Activated gamma-delta T cell treated with anti-CD3 and anti-CD28 coated beads, Interleukin-2, amount 50 U/mL, for 16 hours (primary cell): ENCODE data around the gene PLEKHA7.
"Not testable (repeated sequence)": the region's sequence is repeated elsewhere in the genome, so short reads cannot be mapped to it uniquely, and the experiment has no call there.

ENCODE experiments used
- DNase-seq: peaks from one replicate; pipeline ENCODE4 v3.0.0-alpha.2; 2020; ENCODE audit warnings: low read depth

PLEKHA7 gene, protein sequence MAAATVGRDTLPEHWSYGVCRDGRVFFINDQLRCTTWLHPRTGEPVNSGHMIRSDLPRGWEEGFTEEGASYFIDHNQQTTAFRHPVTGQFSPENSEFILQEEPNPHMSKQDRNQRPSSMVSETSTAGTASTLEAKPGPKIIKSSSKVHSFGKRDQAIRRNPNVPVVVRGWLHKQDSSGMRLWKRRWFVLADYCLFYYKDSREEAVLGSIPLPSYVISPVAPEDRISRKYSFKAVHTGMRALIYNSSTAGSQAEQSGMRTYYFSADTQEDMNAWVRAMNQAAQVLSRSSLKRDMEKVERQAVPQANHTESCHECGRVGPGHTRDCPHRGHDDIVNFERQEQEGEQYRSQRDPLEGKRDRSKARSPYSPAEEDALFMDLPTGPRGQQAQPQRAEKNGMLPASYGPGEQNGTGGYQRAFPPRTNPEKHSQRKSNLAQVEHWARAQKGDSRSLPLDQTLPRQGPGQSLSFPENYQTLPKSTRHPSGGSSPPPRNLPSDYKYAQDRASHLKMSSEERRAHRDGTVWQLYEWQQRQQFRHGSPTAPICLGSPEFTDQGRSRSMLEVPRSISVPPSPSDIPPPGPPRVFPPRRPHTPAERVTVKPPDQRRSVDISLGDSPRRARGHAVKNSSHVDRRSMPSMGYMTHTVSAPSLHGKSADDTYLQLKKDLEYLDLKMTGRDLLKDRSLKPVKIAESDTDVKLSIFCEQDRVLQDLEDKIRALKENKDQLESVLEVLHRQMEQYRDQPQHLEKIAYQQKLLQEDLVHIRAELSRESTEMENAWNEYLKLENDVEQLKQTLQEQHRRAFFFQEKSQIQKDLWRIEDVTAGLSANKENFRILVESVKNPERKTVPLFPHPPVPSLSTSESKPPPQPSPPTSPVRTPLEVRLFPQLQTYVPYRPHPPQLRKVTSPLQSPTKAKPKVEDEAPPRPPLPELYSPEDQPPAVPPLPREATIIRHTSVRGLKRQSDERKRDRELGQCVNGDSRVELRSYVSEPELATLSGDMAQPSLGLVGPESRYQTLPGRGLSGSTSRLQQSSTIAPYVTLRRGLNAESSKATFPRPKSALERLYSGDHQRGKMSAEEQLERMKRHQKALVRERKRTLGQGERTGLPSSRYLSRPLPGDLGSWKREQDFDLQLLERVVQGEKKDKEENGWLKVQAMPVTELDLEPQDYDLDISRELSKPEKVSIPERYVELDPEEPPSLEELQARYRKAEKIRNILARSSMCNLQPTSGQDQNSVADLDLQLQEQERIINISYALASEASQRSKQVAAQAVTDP

DNA sequence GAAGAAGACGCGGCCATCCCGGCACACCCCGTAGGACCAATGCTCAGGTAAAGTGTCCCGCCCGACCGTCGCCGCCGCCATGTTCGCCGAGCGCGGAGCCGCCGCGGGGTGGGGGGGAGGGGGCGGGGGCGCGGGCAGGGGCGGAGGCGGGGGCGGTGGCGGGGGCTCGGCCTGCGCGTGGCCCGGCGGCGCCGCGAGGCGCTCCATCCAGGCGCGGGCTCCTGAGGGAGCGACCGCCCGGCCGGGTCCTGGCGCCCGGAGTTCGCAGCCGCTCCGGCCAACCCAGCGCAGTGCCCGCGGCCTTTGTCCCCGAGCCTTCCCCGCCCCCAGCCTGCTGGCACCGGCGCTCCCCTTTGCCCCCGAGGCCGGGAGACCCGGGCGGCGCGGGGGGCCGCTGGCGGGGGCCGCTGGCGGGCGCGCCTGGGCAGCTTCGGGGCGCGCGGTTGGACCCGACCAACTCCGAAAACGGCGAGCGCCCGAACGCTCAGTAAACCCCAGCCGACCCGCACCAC lies at the start of gene PLEKHA7:
PLEKHA7 (minus strand) TSS at position 94 of the 512 bp plus-strand sequence; CDS start at position 81, 13 bp downstream.
- DNase-seq, result no peak

DNA sequence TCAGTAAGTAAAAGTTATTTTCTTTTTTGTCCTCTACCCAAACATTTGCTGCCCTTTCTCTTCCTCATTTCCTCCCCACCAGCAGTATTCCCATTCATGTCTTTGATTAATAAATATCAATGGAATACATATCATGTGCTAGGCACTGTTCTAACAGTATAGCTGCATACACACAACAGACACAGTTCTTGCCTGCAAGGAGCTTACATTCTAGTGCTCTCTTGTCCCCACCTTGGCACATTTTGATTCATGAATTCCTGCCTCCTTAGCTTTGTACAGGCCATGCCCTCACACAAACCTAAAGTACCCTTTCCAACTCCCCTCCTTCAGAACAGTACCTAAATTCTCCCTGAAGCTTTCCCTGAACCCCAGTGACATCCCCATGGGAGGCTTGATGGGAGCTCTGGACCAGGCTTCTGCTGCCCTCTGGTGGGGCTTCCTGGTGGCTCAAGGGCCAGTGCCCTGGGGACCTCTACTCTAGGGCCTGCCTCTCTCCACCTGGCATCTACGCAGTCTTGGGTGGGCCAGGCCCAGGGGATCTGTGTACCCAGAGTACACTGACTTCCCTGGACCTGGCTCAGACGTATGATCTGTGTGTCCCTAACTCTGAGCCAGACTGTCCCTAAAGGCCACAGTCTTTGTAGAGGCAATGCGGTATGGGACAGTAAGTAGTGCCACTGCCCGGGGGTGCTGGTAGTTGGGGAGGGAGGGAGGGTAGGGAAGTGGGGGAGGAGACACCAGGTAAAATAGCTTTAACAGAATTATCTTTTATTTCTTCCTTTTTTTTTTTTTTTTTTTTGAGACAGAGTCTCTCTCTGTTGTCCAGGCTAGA lies 49.2 kb upstream of the PLEKHA7 start:
- no peak for DNase-seq

DNA sequence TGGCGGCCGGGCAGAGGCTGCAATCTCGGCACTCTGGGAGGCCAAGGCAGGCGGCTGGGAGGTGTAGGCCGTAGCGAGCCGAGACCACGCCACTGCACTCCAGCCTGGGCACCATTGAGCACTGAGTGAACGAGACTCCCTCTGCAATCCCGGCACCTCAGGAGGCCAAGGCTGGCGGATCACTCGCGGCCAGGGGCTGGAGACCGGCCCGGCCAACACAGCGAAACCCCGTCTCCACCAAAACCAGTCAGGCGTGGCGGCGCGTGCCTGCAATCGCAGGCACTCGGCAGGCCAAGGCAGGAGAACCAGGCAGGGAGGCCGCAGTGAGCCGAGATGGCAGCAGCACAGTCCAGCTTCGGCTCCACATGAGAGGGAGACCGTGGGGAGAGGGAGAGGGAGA lies 36.9 kb upstream of the PLEKHA7 start:
- DNase-seq, result not testable (repeated sequence)

DNA sequence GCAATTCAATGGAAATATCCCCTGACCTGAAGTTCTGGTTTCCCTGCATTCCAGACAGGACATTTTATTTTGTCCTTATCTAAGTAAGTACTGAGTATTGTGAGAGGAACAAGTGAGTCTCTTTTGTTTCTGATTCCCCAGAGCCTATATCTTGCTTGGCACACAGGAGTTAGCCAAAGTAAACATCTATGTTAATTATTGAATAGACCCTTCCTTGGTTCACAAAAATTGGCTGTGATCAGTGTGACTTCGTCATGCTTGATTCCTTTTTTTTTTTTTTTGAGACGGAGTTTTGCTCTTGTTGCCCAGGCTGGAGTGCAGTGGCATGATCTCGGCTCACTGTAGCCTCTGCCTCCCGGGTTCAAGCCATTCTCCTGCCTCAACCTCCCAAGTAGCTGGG lies 34.3 kb upstream of the PLEKHA7 start:
- DNase-seq, result not testable (repeated sequence)

DNA sequence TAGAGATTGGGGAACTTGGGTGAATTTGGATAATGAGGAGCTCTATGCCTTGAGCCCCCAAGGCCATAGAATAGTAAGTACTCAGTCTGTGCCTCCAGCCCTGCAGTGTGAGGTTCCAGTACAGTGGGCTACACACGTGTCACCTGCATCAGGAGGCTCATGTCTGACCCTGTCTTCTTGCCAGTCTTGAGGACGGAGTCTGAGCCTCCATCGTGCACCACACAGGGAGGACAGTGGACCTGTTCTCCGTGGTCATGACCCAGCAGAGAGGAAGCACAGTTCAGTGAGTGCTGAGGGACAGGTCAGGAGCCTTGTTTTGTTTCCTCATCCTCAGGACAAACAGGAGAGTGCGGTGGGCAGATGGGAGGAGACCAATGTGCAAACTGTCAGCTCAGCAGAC lies 32.5 kb upstream of the PLEKHA7 start:
- no peak for DNase-seq

DNA sequence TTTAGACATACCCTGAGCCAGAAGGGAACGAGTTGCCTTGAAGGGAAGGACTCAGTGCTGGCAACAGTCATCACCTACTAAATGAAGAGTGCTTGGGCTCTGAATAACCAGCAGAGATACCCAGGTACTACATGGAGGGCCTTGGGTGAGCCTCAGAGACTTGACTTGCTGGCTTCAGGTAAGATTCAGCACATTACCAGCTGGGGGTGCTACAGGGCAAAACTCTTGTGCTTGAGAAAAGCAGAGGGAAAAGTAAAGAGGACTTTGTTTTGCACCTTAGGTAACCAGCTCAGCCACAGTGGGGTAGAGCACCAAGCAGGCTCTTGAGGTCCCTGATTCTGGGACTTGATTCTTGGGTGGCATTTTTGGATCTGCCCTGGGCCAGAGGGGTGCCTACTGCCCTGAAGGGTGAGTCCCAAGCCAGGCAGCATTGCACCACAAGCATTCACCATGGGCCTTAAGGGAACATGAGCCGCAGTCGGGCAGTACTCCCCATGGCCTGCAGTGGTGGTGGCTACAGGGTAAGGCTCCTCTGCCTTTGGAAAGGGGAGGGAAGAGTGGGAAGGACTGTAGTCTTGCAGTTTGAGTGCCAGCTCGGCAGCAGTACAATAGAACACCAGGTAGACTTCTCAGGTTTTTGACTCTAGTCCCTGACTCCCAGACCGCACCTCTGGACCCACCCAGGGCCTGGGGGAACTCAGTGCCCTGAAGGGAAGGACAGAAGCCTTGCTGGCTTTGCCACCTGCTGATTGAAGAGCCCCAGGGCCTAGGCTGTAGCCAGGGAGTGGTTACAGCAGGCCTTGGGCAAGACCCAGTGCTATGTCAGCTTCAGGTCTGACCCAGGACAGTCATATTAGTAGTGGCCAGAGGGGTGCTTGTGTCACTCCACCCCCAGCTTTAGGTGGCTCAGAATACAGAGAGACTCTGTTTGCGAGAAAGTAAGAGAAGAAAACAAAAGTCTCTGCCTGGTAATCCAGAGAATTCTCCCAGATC lies 22.7 kb upstream of the PLEKHA7 start:
- no peak for DNase-seq

DNA sequence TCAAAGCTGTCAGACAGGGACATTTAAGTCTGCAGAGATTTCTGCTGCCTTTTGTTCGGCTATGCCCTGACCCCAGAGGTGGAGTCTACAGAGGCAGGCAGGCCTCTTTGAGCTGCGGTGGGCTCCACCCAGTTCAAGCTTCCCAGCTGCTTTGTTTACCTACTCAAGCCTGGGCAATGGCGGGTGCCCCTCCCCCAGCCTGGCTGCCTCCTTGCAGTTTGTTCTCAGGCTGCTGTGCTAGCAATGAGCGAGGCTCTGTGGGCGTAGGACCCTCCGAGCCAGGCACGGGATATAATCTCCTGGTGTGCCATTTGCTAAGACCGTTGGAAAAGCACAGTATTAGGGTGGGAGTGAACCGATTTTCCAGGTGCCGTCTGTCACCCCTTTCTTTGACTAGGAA lies 19.8 kb upstream of the PLEKHA7 start:
- not testable (repeated sequence) for DNase-seq

DNA sequence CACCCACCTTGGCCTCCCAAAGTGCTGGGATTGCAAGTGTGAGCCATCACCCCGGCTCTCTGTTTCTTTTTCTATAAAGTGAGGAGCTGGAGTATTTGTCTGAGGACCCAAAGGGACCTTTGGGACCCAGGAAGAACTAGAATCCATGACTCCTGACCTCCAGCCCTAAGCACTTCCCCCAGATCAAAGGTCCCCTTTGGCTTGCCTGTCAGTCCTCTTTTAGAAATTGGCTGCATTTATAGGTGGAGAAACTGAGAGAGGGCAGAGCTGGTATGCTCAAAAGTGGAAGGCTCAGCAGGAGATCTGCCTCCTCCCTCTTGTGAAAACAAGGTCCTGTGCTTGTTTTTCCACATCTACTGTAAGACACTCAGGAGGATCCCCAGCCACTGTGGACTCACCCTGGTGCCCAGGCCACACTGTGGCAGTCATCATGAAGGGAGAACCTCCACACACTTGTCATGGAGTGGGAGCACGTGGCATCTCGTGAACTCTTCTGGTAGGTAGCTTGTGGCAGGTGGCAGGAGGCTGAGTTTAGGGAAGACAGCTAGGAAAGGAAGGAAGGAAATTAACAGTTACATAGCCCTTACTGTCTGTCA lies 12.4 kb upstream of the PLEKHA7 start:
- no peak for DNase-seq

DNA sequence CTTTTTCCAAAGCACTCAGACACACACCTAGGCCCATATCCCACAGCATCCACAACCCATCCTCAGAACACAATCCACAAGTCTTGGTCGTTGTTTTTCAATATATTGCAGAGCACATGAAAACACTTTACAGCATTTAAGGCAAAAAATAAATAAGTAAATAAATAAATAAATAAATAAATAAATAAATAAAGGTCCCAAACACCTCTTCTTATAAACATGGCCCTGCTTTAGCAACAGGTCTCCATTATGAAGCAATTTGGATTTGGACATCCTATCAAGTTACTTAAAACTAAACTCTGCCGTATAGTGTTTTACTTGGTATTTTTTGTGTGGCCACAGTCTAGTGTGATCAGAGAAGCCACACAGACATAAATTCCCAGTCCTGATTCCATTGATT lies 10.7 kb upstream of the PLEKHA7 start:
- no peak for DNase-seq

DNA sequence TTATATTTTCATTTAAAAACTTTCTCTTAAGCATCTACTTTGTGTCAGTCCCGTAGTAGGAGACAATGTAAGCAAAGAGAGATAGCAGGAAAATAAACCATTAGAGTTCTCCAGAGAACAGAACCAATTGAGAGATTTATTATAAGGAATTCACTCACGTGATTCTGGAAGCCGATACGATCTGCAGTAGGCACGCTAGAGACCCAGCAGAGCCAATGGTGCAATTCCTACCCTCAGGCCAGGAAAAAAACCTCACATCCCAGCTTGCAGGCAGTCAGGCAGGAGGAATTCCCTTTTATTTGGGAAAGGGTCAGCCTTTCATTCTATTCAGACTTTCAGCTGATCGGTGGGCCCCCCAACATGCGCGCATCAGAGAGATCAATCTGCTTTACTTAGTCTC lies 7.3 kb upstream of the PLEKHA7 start:
- DNase-seq, result no peak

DNA sequence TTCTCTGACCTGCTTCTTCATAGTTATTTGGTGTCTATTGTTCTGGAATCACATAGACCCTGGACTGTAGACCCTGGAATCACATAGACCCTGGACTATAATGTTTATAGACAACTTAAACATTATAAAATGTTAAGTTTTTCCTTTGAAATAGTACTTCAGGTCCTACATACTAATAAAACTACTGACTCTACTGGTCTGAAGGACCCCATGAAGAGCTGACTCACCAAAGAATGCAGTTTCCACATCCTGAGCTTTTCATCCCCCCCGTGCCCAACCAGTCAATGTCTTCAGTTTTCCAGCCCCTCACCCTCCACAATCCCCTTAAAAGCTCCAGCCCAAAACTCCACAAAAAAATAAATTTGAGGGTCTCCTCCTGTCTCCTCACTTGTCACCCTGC lies 6.6 kb upstream of the PLEKHA7 start:
- DNase-seq, result no peak

DNA sequence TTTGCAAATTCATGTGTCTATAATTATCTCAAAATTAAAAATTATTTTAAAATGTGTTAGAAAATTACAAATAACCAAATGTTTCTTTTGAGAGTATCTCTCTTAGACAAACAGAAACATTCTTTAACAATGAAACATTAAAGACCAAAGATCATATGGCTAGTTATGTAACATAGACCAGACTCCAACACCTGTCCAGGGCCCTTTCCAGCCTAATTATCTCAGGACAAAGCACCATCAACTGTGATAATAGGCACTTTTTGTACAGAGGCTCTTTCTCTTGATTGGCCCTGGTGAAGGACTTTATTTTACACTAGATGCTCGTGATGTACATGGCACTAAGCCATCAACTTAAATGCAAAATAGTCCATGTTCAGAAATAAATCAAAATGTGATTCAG lies 5.0 kb upstream of the PLEKHA7 start:
- DNase-seq, result no peak

DNA sequence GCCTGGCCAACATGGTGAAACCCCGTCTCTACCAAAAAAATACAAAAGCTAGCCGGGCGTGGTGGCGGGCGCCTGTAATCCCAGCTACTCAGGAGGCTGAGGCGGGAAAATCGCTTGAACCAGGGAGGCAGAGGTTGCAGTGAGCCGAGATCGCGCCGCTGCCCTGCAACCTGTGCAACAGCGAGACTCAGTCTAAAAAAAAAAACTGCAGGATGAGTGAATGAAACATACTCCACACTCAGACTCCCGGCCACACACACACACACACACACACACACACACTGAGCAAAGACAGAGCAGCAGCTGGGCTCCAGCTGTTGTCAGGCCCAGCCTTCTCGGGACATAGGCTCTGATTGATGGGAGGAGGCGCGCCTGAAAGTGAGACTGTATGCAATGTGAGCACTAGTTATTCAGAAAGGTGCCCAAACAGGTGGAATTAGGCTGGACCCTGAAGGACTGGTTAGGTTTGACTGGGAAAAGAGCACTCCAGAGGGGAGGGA lies 1.5 kb upstream of the PLEKHA7 start:
- no peak for DNase-seq

DNA sequence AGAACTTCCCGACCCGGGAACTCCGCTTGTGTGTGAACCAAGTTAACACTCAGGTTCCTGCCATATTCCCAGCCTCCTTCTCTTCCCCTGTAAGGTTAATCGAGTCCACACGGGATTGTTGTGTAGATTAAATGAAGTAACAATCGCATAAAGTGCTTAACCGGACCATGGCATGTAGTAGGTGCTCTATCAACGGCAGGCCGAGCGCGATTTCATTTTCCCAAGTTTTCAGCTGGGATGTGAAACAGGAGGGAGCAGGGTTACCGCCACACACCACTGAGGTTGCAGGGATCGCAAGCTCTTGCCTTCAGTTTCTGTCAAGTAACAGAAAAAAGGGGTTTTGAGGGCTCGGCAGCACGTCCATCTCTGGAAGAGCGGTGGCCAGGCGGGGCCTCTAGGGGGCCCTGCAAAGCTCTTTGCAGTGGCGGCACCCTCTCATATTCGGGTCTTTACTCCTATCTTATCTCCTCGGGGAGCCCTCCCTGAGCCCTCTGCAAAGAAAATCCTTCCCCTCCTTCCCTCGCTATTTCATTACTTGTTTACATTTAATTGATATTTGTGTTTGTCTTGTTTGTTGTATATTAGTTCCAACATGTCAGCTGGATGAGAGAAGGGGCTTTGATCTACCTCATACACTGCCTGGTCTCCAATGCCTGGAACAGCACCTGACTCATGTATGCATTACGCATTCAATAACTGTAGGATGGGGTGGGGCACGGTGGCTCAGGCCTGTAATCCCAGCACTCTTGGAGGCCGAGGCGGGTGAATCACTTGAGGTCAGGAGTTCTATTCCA lies 816 bp upstream of the PLEKHA7 start:
- DNase-seq, result no peak

DNA sequence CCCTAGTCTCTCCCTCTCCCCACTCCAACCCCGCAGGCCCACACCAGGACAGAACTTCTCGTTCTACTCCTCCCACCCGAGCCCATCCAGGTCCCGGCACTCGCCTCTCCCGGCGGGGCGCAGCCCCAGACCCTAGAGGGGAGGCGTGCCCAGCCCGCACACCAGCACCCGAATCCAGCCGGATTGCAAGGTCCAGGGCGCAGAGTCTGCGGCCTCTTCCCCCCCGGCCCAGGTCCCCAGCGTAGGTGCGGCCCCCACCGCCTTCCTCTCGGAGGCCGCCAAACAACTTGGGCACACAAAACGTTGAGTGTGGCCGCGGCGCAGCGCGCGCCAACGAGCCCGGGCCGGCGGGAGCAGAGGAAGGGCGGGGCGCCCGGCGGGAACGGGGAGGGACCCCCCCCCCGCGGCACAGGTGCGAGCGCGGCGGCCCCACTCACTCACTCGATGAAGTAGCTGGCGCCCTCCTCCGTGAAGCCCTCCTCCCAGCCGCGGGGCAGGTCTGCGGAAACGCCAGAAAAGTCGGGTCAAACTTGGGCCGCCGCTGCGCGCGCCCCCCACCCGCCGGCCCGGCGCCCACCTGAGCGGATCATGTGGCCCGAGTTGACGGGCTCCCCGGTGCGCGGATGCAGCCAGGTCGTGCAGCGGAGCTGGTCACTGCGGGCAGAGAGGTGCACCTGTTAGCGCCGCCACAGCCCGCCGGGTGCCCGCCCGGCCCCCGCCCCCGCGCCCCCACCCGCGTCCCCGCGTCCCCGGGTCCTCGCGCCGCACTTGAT lies 480 bp downstream of the PLEKHA7 start:
- peak; percentile 6 for DNase-seq

DNA sequence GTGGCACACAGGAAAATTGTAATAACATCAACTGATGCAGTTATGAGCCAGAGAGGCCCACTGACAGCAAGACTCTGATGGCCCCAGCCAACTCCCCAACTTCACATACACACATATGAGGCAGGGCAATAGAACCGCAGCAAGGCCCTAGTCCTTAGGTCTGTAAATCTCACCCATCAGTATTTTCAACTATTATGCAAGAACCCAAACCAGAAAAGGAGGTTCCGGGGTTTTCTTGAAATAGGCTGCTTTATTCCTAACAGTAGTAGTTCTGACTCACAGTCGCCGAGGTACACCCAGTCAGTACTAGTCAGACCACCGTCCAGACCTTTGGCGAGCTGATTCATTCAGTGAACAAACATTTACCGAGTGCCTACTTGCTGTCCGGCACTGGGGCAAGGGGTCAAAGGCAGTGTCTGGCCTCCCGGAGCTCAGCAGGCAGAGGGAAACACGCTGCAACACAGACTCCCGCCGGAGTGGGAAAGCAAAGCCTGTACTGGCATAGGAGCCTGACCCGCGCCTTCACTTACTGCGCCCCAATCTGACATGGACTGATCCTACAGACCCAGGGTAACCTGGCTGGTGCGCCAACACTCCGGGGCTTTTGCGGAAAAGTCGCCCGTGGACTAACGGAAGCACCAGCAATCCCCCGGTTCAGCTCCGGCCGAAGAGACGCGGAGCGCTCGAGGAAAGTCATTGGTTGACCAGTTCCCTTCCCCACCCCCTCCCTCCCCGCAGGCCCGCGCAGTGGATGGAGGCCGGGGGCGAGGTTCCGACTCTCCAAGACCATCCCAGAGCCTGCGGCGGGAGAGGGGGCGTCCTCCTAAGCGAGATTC lies 1.3 kb downstream of the PLEKHA7 start:
- DNase-seq, result no peak

DNA sequence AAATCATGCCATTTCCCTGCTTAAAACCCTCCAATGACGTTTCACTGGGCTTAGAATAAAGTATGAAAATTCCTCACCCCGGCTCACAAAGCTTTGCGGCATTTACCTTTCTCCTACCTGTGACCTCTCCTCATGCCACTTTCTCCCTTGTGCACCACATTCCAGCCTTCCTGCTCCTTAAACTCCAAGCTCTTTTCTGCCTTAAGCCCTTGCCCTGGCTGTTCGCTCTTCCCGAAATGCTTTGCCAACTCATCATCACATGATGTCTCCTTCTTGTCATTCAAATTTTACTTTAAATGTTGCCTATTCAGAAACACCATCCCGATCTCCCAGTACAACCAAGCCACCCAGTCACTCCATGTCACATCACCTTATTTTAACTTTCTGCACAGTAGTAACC lies 2.0 kb downstream of the PLEKHA7 start:
- DNase-seq, result no peak
